PC-3 (cell line): ENCODE data around the gene ANKRD11. TPM values are rescaled to one million over a fixed set of nuclear protein-coding genes. Genes with fewer than 3 reads are reported as not detected.

Experiments used
- ATAC-seq: fragments of 200-7000 bp; cut with Tn5 transposase; 2 replicates; pipeline ENCODE4 v1.9.1; 2020; ENCODE audit warnings: mild to moderate bottlenecking, moderate library complexity
- BruUV-seq: library from RNA; stranded (reverse); fragments of 400-500 nt; replicated peaks from 2 replicates; lab custom pipeline; 2021; lab: Mats Ljungman, UMichigan
- CTCF ChIA-PET: fragments of 300-600 bp; sonication (Branson Sonifier 250); formaldehyde crosslinking; loops from one replicate; lab custom pipeline; 2022; ENCODE audit warnings: antibody characterized with exemption; lab: Charles Lee
- POLR2A ChIA-PET: fragments of 300-600 bp; sonication (Branson Sonifier 250); formaldehyde crosslinking; loops from one replicate; lab custom pipeline; 2022; ENCODE audit warnings: antibody characterized with exemption; ENCODE audit not compliant: unreplicated experiment; lab: Charles Lee
- DNase-seq: peaks from one replicate; pipeline ENCODE4 v3.0.0-alpha.2; 2015
- H2AFZ ChIP-seq: fragments of 300-600 bp; sonication (generic); 2 replicates; pipeline ENCODE4 v1.6.0; 2016; ENCODE audit warnings: antibody characterized with exemption, low read length
- H3F3A ChIP-seq: fragments of 300-600 bp; sonication (generic); one replicate; pipeline ENCODE4 v1.6.0; 2017; ENCODE audit warnings: antibody characterized with exemption, low read length, control low read depth, mild to moderate bottlenecking; ENCODE audit not compliant: unreplicated experiment
- H3K27ac ChIP-seq: fragments of 300-600 bp; sonication (generic); 2 replicates; pipeline ENCODE4 v1.5.1; 2016; ENCODE audit warnings: mild to moderate bottlenecking, low read length
- H3K27me3 ChIP-seq: fragments of 300-600 bp; sonication (generic); 2 replicates; pipeline ENCODE4 v1.6.1; 2016; ENCODE audit warnings: low read length, mixed read lengths
- H3K36me3 ChIP-seq: fragments of 300-600 bp; sonication (generic); 2 replicates; pipeline ENCODE4 v1.6.1; 2016; ENCODE audit warnings: low read depth, mixed run types, low read length, mixed read lengths
- H3K4me1 ChIP-seq: fragments of 300-600 bp; sonication (generic); 2 replicates; pipeline ENCODE4 v1.5.1; 2016; ENCODE audit warnings: low read length; ENCODE audit not compliant: insufficient read depth
- H3K4me2 ChIP-seq: fragments of 300-600 bp; sonication (generic); 2 replicates; pipeline ENCODE4 v1.6.0; 2016; ENCODE audit warnings: low read length
- H3K4me3 ChIP-seq: fragments of 300-600 bp; sonication (generic); 2 replicates; pipeline ENCODE4 v1.5.1; 2016; ENCODE audit warnings: mild to moderate bottlenecking, low read length, mixed read lengths
- H3K79me2 ChIP-seq: fragments of 300-600 bp; sonication (generic); 2 replicates; pipeline ENCODE4 v1.6.1; 2017; ENCODE audit warnings: low read length, mixed read lengths
- H3K9ac ChIP-seq: fragments of 300-600 bp; sonication (generic); 2 replicates; pipeline ENCODE4 v1.6.0; 2016; ENCODE audit warnings: mild to moderate bottlenecking, low read length
- H3K9me2 ChIP-seq: fragments of 300-600 bp; sonication (generic); replicated peaks from 2 replicates; pipeline ENCODE4 v1.6.1; 2016; ENCODE audit warnings: mixed run types, low read length, mixed read lengths
- H3K9me3 ChIP-seq: fragments of 300-600 bp; sonication (generic); 2 replicates; pipeline ENCODE4 v1.6.1; 2016; ENCODE audit warnings: low read length, mixed read lengths
- H4K20me1 ChIP-seq: fragments of 300-600 bp; sonication (generic); 2 replicates; pipeline ENCODE4 v1.6.1; 2016; ENCODE audit warnings: low read length, mixed read lengths
- CTCF ChIP-seq: fragments of 300-600 bp; sonication (generic); conservative IDR thresholded peaks from 2 replicates; pipeline ENCODE4 v1.5.1; 2017; ENCODE audit warnings: antibody characterized with exemption, low read depth, mild to moderate bottlenecking, low read length
- EZH2 ChIP-seq: fragments of 300-600 bp; sonication (generic); IDR thresholded peaks from one replicate; pipeline ENCODE4 v1.6.1; 2017; ENCODE audit warnings: antibody characterized with exemption, mild to moderate bottlenecking, low read length; ENCODE audit not compliant: unreplicated experiment
- EZH2phosphoT487 ChIP-seq: fragments of 300-600 bp; sonication (generic); IDR thresholded peaks from 2 replicates; pipeline ENCODE4 v1.6.1; 2018; ENCODE audit warnings: mild to moderate bottlenecking, antibody characterized with exemption, low read length, borderline replicate concordance
- intact Hi-C: fragments of 100-400 bp; cut with micrococcal nuclease; formaldehyde crosslinking; loops from 2 replicates; pipeline ENCODE4 v1.9.0; 2023
- total RNA-seq: library from RNA; depleted of rRNA; stranded (reverse); fragments of >200 nt; gene quantifications from 2 replicates; pipeline ENCODE4 v1.2.3, GENCODE V29; 2014

Gene ANKRD11
- total RNA-seq, 1 experiment from 2014 or later: 65.0 TPM

- intact Hi-C loops: no loop called here
- Histone ChIP-seq H3K9ac (peak overlapping the region; percentile 92), H3K4me3 (no peak overlapping the region), H2AFZ (no peak overlapping the region), H3K27ac (peak overlapping the region; percentile 100), H3K79me2 (peaks cover 91% of the 10 kb centered on the region), H3K36me3 (peaks cover 7% of the 10 kb centered on the region; the same call in 1 of the 2 replicates), H3K27me3 (no peaks in the 10 kb centered on the region), H3K9me3 (no peaks in the 10 kb centered on the region), H3K9me2 (no peaks in the 10 kb centered on the region), H3F3A (peaks cover 5% of the 10 kb centered on the region), H3K4me1 (peaks cover 67% of the 10 kb centered on the region), H4K20me1 (no peaks in the 10 kb centered on the region), H3K4me2 (0 out of 2 replicates have a peak overlapping the region, but pooled peaks have one; percentile 68)
- DNase-seq: no peak
- ATAC-seq: no peak
- no TSS peak for BruUV-seq
- ChIA-PET CTCF (no interaction called here), POLR2A (no interaction called here)
- TF ChIP-seq EZH2phosphoT487: no peak
- no peak for TF ChIP-seq CTCF
- no peak for TF ChIP-seq EZH2
Observed at GRCh38 chr16:89326721-89327120, 163.6 kb downstream of the ANKRD11 start.

- DNase-seq: peak; percentile 60
- peak overlapping the region; percentile 100 for H3K27ac ChIP-seq
- no TSS peak for BruUV-seq
- intact Hi-C loops: no loop called here
- peaks cover 66% of the 10 kb centered on the region for H3K4me1 ChIP-seq
- H3F3A ChIP-seq: peaks cover 7% of the 10 kb centered on the region
- H3K27me3 ChIP-seq: no peaks in the 10 kb centered on the region
- H3K4me3 ChIP-seq: no peak overlapping the region
- no peak for TF ChIP-seq CTCF
- no peak for TF ChIP-seq EZH2phosphoT487
- TF ChIP-seq EZH2: no peak
- H3K4me2 ChIP-seq: peak overlapping the region; percentile 68
- H3K9ac ChIP-seq: peak overlapping the region; percentile 92
- peak; percentile 11 for ATAC-seq
- POLR2A ChIA-PET: no interaction called here
- peaks cover 89% of the 10 kb centered on the region for H3K79me2 ChIP-seq
- H2AFZ ChIP-seq: no peak overlapping the region
- no peaks in the 10 kb centered on the region for H3K9me3 ChIP-seq
- H3K36me3 ChIP-seq: peaks cover 7% of the 10 kb centered on the region; the same call in 1 of the 2 replicates
- no peaks in the 10 kb centered on the region for H3K9me2 ChIP-seq
- CTCF ChIA-PET: interaction anchor here (0.6 kb wide), 1 partner anchor 153 kb away, joined by 3 read pairs; no protein-coding TSS in a partner anchor
- no peaks in the 10 kb centered on the region for H4K20me1 ChIP-seq
Observed at GRCh38 chr16:89325861-89326471, 164.4 kb downstream of the ANKRD11 start.
